HepG2 (cell line): ENCODE measurements around the gene DHX8. TPM values are rescaled to one million over a fixed set of nuclear protein-coding genes. Genes with fewer than 3 reads are reported as not detected.

Experiments used
- CHCHD3 ChIP-seq: sonication (generic); formaldehyde crosslinking; IDR thresholded peaks from 2 replicates; pipeline ENCODE4 v1.8.0; 2022; ENCODE audit warnings: mild to moderate bottlenecking, missing genetic modification reagents, moderate library complexity
- GMEB2 ChIP-seq: IDR thresholded peaks from 2 replicates; pipeline ENCODE4 v1.6.1; 2016; ENCODE audit warnings: missing biosample characterization, missing genetic modification reagents, low read depth
- KMT2A ChIP-seq: sonication (generic); formaldehyde crosslinking; IDR thresholded peaks from 2 replicates; pipeline ENCODE4 v1.4.0; 2020; ENCODE audit warnings: missing genetic modification reagents
- MED13 ChIP-seq: sonication (generic); formaldehyde crosslinking; IDR thresholded peaks from 2 replicates; pipeline ENCODE4 v1.5.0; 2020; ENCODE audit warnings: missing genetic modification reagents
- ONECUT2 ChIP-seq: sonication (generic); formaldehyde crosslinking; IDR thresholded peaks from 2 replicates; pipeline ENCODE4 v1.4.0; 2020; ENCODE audit warnings: missing genetic modification reagents
- RFX5 ChIP-seq: IDR thresholded peaks from 2 replicates; pipeline ENCODE4 v1.6.1; 2011; ENCODE audit warnings: low read depth, low read length, improper control_type of control experiment
- SSRP1 ChIP-seq: IDR thresholded peaks from 2 replicates; pipeline ENCODE4 v1.6.1; 2016; ENCODE audit warnings: control low read depth
- THYN1 ChIP-seq: sonication (generic); formaldehyde crosslinking; IDR thresholded peaks from 2 replicates; pipeline ENCODE4 v1.8.1; 2023; ENCODE audit warnings: low read depth, mild to moderate bottlenecking, moderate library complexity, missing genetic modification reagents, borderline replicate concordance
- ZNF20 ChIP-seq: sonication (generic); formaldehyde crosslinking; IDR thresholded peaks from 2 replicates; pipeline ENCODE4 v1.4.0; 2020; ENCODE audit warnings: mild to moderate bottlenecking, moderate library complexity, missing genetic modification reagents
- ZNF230 ChIP-seq: sonication (generic); formaldehyde crosslinking; IDR thresholded peaks from 2 replicates; pipeline ENCODE4 v1.4.0; 2020; ENCODE audit warnings: mild to moderate bottlenecking, missing genetic modification reagents
- ZNF260 ChIP-seq: sonication (generic); formaldehyde crosslinking; IDR thresholded peaks from 2 replicates; pipeline ENCODE4 v1.4.0; 2020; ENCODE audit warnings: missing genetic modification reagents, low read depth, mild to moderate bottlenecking, borderline replicate concordance
- ZNF317 ChIP-seq: sonication (generic); formaldehyde crosslinking; IDR thresholded peaks from 2 replicates; pipeline ENCODE4 v1.5.0; 2020; ENCODE audit warnings: mild to moderate bottlenecking, missing genetic modification reagents
- ZNF343 ChIP-seq: sonication (generic); formaldehyde crosslinking; IDR thresholded peaks from 2 replicates; pipeline ENCODE4 v1.4.0; 2020; ENCODE audit warnings: mild to moderate bottlenecking, missing genetic modification reagents
- ZNF629 ChIP-seq: sonication (generic); formaldehyde crosslinking; conservative IDR thresholded peaks from 2 replicates; pipeline ENCODE4 v1.5.0; 2020; ENCODE audit warnings: missing genetic modification reagents
- ZSCAN25 ChIP-seq: sonication (generic); formaldehyde crosslinking; IDR thresholded peaks from 2 replicates; pipeline ENCODE4 v1.8.0; 2022; ENCODE audit warnings: mild to moderate bottlenecking, missing genetic modification reagents
- polyA plus RNA-seq, 8 experiments: library from polyadenylated mRNA; depleted of rRNA in 3 of 8; stranded (reverse) in 7 of 8; unstranded in 1 of 8; fragments of >200 nt; fragmentation: Illumina TruSeq in 4 of 8; extraction: Trizol in 4 of 8; gene quantifications; 2 replicates each; pipeline versions ENCODE4 v1.2.1 to v1.2.3, GENCODE V29; 2011 to 2016; ENCODE audit warnings: low read depth in 4 of 8, missing spikeins in 1 of 8, mixed read lengths in 1 of 8; ENCODE audit not compliant: insufficient read depth in 1 of 8
- total RNA-seq, 5 experiments: library from RNA; depleted of rRNA; stranded (reverse); fragments of >200 nt; fragmentation: Illumina TruSeq; extraction: Trizol; gene quantifications; 2 replicates each; pipeline ENCODE4 v1.2.3, GENCODE V29; 2016; ENCODE audit warnings: low read depth in 1 of 5
- TF ChIP-seq, protein P1 (sequence below): sonication (generic); formaldehyde crosslinking; IDR thresholded peaks from 2 replicates; pipeline ENCODE4 v1.4.0; 2020; ENCODE audit warnings: low read depth, missing genetic modification reagents
- TF ChIP-seq, protein P2 (sequence below): sonication (generic); formaldehyde crosslinking; IDR thresholded peaks from 2 replicates; pipeline ENCODE4 v1.4.0; 2020; ENCODE audit warnings: missing genetic modification reagents, borderline replicate concordance
- TF ChIP-seq, protein P3 (sequence below): sonication (generic); formaldehyde crosslinking; IDR thresholded peaks from 2 replicates; pipeline ENCODE4 v1.5.1; 2020; ENCODE audit warnings: missing genetic modification reagents, mild to moderate bottlenecking, borderline replicate concordance

Gene DHX8
- total and polyA plus RNA-seq, 2 of the 13 experiments (the other 11 are each of a cell fraction or from before 2014, with no cell fraction given): 24.8 to 48.9 TPM

GRCh38 chr17:43483674-43484551 lies at the start of gene DHX8 (continued):
- TF ChIP-seq ONECUT2 (CRISPR knock-in tag): peak; percentile 36; the same call in 1 of the 2 replicates
- TF ChIP-seq KMT2A: peak; percentile 91; the same call in 1 of the 2 replicates
- TF ChIP-seq ZNF230 (CRISPR knock-in tag): peak; percentile 98
- TF ChIP-seq RFX5: no peak; the same call in 1 of the 2 replicates
- TF ChIP-seq ZNF629 (CRISPR knock-in tag): no peak
- no peak for TF ChIP-seq ZNF343 (CRISPR knock-in tag)
- peak; percentile 78; the same call in 1 of the 2 replicates for TF ChIP-seq MED13
- peak; percentile 60 for TF ChIP-seq GMEB2 (CRISPR knock-in tag)
- no peak for TF ChIP-seq THYN1 (CRISPR knock-in tag)
- TF ChIP-seq, protein P1, sequence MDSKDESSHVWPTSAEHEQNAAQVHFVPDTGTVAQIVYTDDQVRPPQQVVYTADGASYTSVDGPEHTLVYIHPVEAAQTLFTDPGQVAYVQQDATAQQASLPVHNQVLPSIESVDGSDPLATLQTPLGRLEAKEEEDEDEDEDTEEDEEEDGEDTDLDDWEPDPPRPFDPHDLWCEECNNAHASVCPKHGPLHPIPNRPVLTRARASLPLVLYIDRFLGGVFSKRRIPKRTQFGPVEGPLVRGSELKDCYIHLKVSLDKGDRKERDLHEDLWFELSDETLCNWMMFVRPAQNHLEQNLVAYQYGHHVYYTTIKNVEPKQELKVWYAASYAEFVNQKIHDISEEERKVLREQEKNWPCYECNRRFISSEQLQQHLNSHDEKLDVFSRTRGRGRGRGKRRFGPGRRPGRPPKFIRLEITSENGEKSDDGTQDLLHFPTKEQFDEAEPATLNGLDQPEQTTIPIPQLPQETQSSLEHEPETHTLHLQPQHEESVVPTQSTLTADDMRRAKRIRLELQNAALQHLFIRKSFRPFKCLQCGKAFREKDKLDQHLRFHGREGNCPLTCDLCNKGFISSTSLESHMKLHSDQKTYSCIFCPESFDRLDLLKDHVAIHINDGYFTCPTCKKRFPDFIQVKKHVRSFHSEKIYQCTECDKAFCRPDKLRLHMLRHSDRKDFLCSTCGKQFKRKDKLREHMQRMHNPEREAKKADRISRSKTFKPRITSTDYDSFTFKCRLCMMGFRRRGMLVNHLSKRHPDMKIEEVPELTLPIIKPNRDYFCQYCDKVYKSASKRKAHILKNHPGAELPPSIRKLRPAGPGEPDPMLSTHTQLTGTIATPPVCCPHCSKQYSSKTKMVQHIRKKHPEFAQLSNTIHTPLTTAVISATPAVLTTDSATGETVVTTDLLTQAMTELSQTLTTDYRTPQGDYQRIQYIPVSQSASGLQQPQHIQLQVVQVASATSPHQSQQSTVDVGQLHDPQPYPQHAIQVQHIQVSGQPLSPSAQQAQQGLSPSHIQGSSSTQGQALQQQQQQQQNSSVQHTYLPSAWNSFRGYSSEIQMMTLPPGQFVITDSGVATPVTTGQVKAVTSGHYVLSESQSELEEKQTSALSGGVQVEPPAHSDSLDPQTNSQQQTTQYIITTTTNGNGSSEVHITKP: peak; percentile 86
- peak; percentile 43; the same call in 1 of the 2 replicates for TF ChIP-seq ZSCAN25
- TF ChIP-seq, protein P2, sequence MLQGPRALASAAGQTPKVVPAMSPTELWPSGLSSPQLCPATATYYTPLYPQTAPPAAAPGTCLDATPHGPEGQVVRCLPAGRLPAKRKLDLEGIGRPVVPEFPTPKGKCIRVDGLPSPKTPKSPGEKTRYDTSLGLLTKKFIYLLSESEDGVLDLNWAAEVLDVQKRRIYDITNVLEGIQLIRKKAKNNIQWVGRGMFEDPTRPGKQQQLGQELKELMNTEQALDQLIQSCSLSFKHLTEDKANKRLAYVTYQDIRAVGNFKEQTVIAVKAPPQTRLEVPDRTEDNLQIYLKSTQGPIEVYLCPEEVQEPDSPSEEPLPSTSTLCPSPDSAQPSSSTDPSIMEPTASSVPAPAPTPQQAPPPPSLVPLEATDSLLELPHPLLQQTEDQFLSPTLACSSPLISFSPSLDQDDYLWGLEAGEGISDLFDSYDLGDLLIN (CRISPR knock-in tag): peak; percentile 80; the same call in 1 of the 2 replicates
- no peak for TF ChIP-seq ZNF260 (CRISPR knock-in tag)
- no peak for TF ChIP-seq CHCHD3 (CRISPR knock-in tag)
- peak; percentile 86; the same call in 1 of the 2 replicates for TF ChIP-seq ZNF317 (CRISPR knock-in tag)
- TF ChIP-seq, protein P3, sequence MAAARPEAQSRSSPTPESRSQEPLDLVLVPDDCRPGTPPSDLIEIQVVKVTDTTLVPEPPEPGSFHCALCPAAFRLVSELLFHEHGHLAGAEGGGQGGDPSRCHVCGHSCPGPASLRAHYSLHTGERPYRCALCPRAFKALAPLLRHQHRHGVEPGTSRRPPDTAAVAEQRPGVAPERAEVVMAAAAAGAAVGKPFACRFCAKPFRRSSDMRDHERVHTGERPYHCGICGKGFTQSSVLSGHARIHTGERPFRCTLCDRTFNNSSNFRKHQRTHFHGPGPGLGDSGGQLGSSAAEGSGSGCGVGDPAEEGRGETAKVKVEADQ (CRISPR knock-in tag): peak; percentile 96; the same call in 1 of the 2 replicates
- TF ChIP-seq ZNF20 (CRISPR knock-in tag): no peak
- TF ChIP-seq SSRP1 (CRISPR knock-in tag): peak; percentile 94
